RWPE2 (cell line): ENCODE measurements around the gene TOPORS.

Experiments
- ATAC-seq: fragments of 200-7000 bp; cut with Tn5 transposase; 3 replicates; pipeline ENCODE4 v1.9.1; 2021; ENCODE audit warnings: low read depth
- DNase-seq: peaks from one replicate; pipeline ENCODE4 v3.0.0-alpha.2; 2020; ENCODE audit warnings: low spot score
- H3K27ac ChIP-seq: fragments of 450-650 bp; 2 replicates; pipeline ENCODE4 v1.5.1; 2017; ENCODE audit warnings: mild to moderate bottlenecking; ENCODE audit not compliant: poor library complexity, severe bottlenecking
- H3K27me3 ChIP-seq: fragments of 250-450 bp; sonication (Bioruptor Pico); 2 replicates; pipeline ENCODE4 v1.5.1; 2021; ENCODE audit warnings: mild to moderate bottlenecking, moderate library complexity; ENCODE audit not compliant: insufficient read depth, poor library complexity, severe bottlenecking
- H3K36me3 ChIP-seq: fragments of 250-450 bp; sonication (Bioruptor Pico); 2 replicates; pipeline ENCODE4 v1.5.1; 2020; ENCODE audit warnings: low read depth, mild to moderate bottlenecking, moderate library complexity
- H3K4me1 ChIP-seq: fragments of 250-450 bp; sonication (Bioruptor Pico); 2 replicates; pipeline ENCODE4 v1.5.1; 2021; ENCODE audit warnings: mild to moderate bottlenecking, moderate library complexity; ENCODE audit not compliant: insufficient read depth, poor library complexity, severe bottlenecking
- H3K4me3 ChIP-seq: fragments of 250-450 bp; sonication (Bioruptor Pico); 2 replicates; pipeline ENCODE4 v1.5.1; 2021; ENCODE audit warnings: mild to moderate bottlenecking, moderate library complexity; ENCODE audit not compliant: severe bottlenecking
- H3K9me3 ChIP-seq: fragments of 250-450 bp; sonication (Bioruptor Pico); 2 replicates; pipeline ENCODE4 v1.5.1; 2021; ENCODE audit warnings: mild to moderate bottlenecking, moderate library complexity; ENCODE audit not compliant: severe bottlenecking
- TF ChIP-seq, protein P1 (sequence below): fragments of 450-650 bp; IDR thresholded peaks from one replicate; pipeline ENCODE4 v1.5.1; 2017; ENCODE audit warnings: mild to moderate bottlenecking, moderate library complexity; ENCODE audit not compliant: poor library complexity, severe bottlenecking

TOPORS gene

DNA sequence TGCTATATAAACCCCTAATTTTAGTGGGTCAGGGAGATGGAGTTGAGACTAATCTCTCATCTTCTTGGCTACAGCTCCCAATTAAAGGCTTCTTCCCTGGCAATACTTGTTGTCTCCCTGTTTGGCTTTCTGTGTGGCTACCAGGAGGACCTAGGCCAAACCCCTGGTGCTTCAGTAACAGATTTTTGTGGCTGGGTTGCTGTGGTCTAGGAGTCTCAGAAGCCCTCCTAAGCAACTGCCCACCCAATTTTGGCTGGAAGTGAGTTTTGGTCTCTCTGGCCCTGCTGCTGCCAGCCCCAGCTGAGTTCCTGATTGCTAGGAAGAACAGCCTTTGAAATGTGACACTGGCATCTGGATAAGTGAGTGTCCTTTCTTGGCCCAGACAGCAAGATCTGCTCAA lies 36.1 kb downstream of the TOPORS start:
- DNase-seq (no peak), ATAC-seq (no peak)
- Histone ChIP-seq H3K27me3 (no peaks in the 10 kb centered on the region), H3K36me3 (peaks cover 12% of the 10 kb centered on the region; the same call in 1 of the 2 replicates), H3K4me3 (no peak overlapping the region), H3K9me3 (peaks cover 7% of the 10 kb centered on the region), H3K4me1 (no peaks in the 10 kb centered on the region), H3K27ac (no peak overlapping the region)
- TF ChIP-seq, protein P1, sequence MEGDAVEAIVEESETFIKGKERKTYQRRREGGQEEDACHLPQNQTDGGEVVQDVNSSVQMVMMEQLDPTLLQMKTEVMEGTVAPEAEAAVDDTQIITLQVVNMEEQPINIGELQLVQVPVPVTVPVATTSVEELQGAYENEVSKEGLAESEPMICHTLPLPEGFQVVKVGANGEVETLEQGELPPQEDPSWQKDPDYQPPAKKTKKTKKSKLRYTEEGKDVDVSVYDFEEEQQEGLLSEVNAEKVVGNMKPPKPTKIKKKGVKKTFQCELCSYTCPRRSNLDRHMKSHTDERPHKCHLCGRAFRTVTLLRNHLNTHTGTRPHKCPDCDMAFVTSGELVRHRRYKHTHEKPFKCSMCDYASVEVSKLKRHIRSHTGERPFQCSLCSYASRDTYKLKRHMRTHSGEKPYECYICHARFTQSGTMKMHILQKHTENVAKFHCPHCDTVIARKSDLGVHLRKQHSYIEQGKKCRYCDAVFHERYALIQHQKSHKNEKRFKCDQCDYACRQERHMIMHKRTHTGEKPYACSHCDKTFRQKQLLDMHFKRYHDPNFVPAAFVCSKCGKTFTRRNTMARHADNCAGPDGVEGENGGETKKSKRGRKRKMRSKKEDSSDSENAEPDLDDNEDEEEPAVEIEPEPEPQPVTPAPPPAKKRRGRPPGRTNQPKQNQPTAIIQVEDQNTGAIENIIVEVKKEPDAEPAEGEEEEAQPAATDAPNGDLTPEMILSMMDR = no peak

DNA sequence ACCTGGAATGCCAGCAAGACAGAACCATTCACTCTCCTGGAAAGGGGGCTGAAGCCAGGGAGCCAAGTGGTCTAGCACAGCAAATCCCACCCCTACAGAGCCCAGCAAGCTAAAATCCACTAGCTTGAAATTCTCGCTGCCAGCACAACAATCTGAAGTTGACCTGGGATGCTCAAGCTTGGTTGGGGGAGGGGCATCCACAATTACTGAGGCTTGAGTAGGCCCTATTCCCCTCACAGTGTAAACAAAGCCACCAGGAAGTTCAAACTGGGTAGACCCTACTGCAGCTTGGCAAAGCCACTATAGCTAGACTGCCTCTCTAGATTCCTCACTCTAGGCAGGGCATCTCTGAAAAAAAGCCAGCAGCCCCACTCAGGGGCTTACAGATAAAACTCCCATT lies 43.7 kb downstream of the TOPORS start:
- Histone ChIP-seq H3K4me1 (no peaks in the 10 kb centered on the region), H3K36me3 (no peaks in the 10 kb centered on the region), H3K4me3 (no peak overlapping the region), H3K27ac (no peak overlapping the region), H3K27me3 (no peaks in the 10 kb centered on the region), H3K9me3 (no peaks in the 10 kb centered on the region)
- TF ChIP-seq, protein P1 = no peak
- DNase-seq (no peak), ATAC-seq (no peak)

DNA sequence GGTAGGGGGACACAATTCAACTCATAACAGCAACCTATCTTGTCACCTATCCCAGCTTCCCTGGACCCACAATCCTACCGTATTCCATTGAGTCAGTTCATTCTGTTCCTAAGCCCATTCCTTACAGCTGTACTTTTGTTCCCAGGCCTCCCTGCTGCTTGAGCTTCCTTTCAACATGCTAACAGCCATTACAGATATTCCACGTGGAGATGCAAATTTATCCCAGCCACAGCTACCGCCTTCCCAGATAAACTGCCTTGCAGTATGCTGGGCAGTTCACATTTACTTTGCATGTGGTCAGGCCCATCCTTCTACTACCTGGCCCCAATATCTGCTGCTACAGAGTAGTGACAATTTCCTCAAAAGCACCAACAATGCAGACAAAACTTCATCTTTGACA lies 49.4 kb downstream of the TOPORS start:
- ATAC-seq (no peak), DNase-seq (no peak)
- Histone ChIP-seq H3K36me3 (peaks cover 10% of the 10 kb centered on the region), H3K27me3 (no peaks in the 10 kb centered on the region), H3K9me3 (no peaks in the 10 kb centered on the region), H3K4me3 (no peak overlapping the region), H3K27ac (peak overlapping the region; percentile 53), H3K4me1 (peaks cover 6% of the 10 kb centered on the region)
- TF ChIP-seq, protein P1 = no peak

DNA sequence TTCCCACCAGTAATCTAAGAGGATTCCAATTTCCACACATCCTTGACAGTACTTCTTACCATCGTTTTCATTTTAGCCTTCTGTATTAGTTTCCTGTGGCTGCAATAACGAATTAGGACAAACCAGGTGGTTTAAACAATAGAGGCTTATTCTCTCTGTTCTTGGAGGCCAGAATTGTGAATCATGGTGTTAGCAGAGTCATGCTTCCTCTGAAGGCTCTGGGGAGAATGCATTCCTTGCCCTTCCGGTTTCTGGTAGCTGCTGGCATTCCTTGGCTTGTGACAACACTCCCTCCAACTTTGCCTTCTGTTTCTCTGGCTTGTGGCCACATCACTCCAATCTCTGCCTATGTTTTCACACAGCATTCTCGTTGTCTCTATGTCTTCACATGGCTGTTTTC lies 49.9 kb downstream of the TOPORS start:
- Histone ChIP-seq H3K4me3 (no peak overlapping the region), H3K27me3 (no peaks in the 10 kb centered on the region), H3K36me3 (peaks cover 10% of the 10 kb centered on the region), H3K9me3 (no peaks in the 10 kb centered on the region), H3K27ac (peak overlapping the region; percentile 53), H3K4me1 (peaks cover 6% of the 10 kb centered on the region)
- ATAC-seq (peak; percentile 83), DNase-seq (no peak)
- TF ChIP-seq, protein P1 = no peak

DNA sequence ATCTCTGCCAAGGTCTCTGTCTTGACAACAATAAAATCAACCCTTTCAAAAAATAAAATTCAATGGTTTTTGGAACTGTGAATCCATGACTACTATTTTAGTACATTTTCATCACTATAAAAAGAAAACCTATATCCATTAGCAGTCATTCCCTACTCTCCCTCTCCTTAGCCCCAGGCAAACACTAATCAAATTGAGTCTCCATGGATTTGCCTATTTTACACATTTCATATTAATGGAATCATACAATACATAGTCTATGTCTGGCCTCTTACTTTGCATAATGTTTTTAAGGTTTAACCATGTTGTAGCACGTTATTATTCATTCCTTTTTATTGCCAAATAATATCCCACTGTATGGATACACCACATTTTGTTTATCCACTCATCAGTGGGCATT lies 50.5 kb downstream of the TOPORS start:
- Histone ChIP-seq H3K4me3 (no peak overlapping the region), H3K27me3 (no peaks in the 10 kb centered on the region), H3K4me1 (peaks cover 6% of the 10 kb centered on the region), H3K36me3 (peaks cover 10% of the 10 kb centered on the region), H3K9me3 (no peaks in the 10 kb centered on the region), H3K27ac (peak overlapping the region; percentile 53)
- DNase-seq (no peak), ATAC-seq (no peak)
- TF ChIP-seq, protein P1 = no peak
